Measurements from ENCODE around the gene LRRFIP2.

GRCh38 chr3:37024820-37025405 lies 149.5 kb downstream of the LRRFIP2 start:
- no peak for TF ChIP-seq ZNF274 (IDR thresholded peaks at IDR 0.05; ENCODE audit: borderline replicate concordance, extremely low read depth, low read length)
- no peak for TF ChIP-seq TAF1 (IDR thresholded peaks at IDR 0.05; ENCODE audit: low read depth, low read length)
- TF ChIP-seq YY1 (IDR thresholded peaks at IDR 0.05; ENCODE audit: low read depth, low read length), result no peak
- no peak for TF ChIP-seq EZH2 (IDR thresholded peaks at IDR 0.05; ENCODE audit: low read depth, low read length, severe bottlenecking)
- TF ChIP-seq RFX5 (IDR thresholded peaks at IDR 0.05; ENCODE audit: borderline replicate concordance, low read depth, low read length), result no peak
- no peak for TF ChIP-seq CTCF (IDR thresholded peaks at IDR 0.05; ENCODE audit: control extremely low read depth in 1 of 3, insufficient read depth in 1 of 3, low read depth in 1 of 3, low read length in 3 of 3)
- no peak for TF ChIP-seq EP300 (IDR thresholded peaks at IDR 0.05; ENCODE audit: borderline replicate concordance in 1 of 2, low read depth in 2 of 2, low read length in 2 of 2)
- no peak for TF ChIP-seq HDAC6 (IDR thresholded peaks at IDR 0.05; ENCODE audit: low read depth, low read length)
